GM12875 (cell line): ENCODE results near the gene NEK11.

Source experiments
- H3K4me3 ChIP-seq: one replicate; pipeline ENCODE4 v1.5.1; 2011; ENCODE audit warnings: low read depth, low read length, control low read depth
- TF ChIP-seq, protein P1 (sequence below): IDR thresholded peaks from 2 replicates; pipeline ENCODE4 v1.5.1; 2011; ENCODE audit warnings: low read depth, mild to moderate bottlenecking, control low read depth, inconsistent platforms, low read length, moderate library complexity, borderline replicate concordance; ENCODE audit not compliant: insufficient read depth

The NEK11 gene

DNA sequence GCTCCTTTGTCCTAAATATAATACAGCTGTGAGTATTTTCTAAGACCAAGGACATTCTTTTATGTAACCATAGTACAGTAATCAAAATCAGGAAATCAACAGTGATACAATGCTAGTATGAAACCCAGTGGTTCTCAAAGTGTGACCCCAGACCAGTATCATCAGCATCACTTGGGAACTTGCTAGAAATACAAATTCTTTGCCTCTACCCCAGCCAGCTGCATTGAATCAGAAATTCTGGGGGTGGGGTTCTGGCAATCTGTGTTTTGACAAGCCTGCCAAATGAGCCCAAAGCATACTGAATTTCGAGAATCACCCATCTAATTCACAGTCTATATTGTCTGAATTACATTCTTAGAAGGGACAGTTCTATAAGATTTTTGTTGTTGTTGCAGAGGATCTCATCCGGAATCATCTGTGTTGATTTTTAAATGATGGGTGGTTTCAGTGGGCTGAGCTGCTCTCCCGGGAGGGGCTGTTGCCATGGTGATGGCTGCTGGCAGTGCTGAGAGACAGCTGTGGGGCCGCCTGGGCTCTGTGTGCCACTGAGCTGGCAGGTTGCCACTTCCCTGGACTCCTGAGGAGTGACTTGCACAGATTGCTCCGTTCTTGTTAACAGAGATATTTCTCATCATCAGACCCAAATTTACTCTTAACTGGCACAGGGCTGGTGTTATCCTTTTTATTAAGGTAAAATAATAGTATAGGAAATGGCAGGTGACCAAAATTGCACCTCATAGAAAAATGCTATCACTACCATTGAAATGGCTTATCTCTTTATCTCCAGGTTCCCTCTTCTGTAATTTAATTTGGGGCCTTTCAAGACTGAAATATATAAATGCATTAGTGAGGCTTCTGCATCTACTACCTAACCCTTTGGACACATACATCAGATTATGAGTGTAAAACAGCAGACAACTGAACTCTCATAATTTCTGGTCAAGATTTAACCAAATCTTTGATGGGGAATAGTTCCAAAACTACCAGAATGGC lies 56.5 kb downstream of the NEK11 start:
- TF ChIP-seq, protein P1, sequence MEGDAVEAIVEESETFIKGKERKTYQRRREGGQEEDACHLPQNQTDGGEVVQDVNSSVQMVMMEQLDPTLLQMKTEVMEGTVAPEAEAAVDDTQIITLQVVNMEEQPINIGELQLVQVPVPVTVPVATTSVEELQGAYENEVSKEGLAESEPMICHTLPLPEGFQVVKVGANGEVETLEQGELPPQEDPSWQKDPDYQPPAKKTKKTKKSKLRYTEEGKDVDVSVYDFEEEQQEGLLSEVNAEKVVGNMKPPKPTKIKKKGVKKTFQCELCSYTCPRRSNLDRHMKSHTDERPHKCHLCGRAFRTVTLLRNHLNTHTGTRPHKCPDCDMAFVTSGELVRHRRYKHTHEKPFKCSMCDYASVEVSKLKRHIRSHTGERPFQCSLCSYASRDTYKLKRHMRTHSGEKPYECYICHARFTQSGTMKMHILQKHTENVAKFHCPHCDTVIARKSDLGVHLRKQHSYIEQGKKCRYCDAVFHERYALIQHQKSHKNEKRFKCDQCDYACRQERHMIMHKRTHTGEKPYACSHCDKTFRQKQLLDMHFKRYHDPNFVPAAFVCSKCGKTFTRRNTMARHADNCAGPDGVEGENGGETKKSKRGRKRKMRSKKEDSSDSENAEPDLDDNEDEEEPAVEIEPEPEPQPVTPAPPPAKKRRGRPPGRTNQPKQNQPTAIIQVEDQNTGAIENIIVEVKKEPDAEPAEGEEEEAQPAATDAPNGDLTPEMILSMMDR: no peak
- H3K4me3 ChIP-seq: no peak overlapping the region

DNA sequence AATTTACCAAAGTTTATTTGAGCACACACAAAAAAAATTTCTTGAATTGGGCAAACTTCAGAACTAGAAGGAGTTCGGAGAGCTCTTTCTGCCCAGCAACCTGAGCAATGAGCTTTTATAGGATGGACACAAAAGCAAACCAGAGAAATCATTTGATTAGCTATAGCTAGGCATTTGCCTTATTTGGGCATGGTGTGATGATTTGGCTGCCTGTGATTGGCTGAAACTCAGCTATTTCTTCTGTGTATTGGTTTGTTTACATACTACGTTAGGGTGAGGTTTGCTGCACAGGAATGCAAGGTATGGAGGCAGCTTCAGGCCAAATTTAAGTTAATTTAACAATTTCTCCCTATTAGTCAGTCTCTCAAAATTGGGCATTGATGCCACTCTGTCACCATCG lies 65.1 kb downstream of the NEK11 start:
- TF ChIP-seq, protein P1: no peak
- no peak overlapping the region for H3K4me3 ChIP-seq

DNA sequence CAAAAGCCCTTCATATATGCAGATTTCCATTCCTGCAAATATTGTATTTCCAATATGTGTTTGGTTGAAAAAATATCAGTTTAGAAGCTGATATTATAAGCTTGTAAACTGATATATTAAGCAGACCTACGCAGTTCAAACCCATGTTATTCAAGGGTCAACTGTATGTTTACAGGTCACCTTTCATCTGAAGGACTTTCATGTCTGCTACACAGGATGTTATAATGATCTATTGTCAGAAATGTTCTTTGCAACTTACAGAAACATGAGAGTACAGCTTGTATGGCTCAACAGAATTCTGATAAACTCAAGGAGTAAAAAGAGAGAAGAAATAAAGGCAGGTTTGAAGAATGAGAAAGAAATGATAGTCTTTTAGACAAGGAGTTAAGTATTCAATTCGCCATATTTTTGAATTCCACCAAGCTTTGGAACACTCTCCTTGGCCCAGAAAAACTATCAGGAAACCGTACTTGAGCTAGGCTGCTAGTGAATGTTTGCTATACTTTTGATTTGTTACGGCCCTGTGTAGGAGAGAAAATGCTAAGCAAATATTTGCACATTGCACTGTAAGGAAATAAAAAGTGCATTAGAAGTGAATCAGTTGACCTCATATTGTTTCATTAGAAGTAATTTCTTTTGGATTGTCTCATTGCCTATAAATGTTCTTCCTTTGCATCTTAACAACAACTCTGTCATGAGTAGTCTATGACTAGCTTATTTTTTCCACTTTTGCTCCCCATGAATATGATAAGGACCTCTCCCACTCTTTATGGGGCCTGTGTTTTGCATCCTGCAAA lies 81.2 kb downstream of the NEK11 start:
- TF ChIP-seq, protein P1: no peak
- no peak overlapping the region for H3K4me3 ChIP-seq

DNA sequence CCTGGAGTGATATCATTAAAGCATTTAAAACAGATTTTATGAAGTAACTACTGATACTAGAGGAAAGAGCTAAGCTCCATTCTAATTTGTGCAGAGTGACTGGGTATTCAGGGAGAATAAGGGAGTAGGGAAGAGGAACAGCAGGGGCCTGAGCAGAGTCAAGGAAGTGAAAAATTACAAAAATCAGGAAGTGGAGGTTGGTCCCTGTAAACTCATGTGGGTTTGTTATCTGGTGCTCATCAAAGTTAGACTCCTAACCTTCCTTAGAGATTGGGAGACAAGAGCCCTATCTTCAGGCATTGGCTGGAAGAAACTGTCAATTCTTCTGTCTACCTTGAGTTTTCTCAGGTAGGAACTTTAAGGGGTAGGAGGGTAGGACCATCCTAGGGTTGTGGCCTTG lies 82.5 kb downstream of the NEK11 start:
- TF ChIP-seq, protein P1: no peak
- no peak overlapping the region for H3K4me3 ChIP-seq

DNA sequence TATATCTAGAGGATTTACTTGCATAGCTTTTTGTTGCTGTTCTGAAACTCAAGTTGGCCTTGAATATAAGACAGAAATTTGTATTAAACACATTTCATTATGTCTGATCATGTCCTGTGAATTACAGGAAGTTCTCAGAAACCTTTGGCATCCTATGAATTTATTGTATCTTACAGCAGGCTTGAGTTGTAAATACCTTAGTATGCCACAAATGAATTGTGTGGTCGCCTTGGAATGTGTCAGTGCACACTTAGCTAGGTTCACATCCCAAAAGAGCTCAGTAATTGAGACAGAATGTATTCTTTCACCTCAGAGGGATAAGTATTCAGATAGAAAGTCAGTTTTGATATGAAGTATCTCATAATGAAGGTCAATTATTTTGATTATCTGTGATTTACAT lies 83.4 kb downstream of the NEK11 start:
- no peak overlapping the region for H3K4me3 ChIP-seq
- TF ChIP-seq, protein P1: no peak

DNA sequence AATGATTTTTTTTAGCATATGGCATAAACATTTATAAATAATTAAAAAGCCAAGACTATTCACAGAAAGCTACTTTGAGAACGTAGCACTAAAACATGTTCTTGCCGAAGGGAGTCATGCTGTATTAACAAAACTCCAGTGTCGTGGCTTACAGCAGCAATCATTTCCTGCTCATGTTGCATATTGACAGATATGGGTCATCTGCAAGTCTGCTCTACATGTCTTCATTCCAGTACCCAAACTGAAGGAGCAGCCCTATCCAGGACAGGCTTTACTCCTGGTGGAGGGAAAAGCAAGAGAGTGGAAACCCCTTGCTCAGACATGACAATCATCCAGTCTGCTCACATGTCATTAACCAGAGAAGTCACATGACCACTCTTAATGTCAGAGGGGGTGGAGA lies 87.6 kb downstream of the NEK11 start:
- H3K4me3 ChIP-seq: no peak overlapping the region
- TF ChIP-seq, protein P1: no peak
